ENCODE results near the gene SPEN. TPM values are rescaled to one million over a fixed set of nuclear protein-coding genes. Genes with fewer than 3 reads are reported as not detected.

SPEN gene
- total RNA-seq, 1 donor from 2014 or later: 33.5 TPM

- H3K27ac Mint-ChIP-seq (ENCODE audit: unreplicated experiment): no peak overlapping the region
- TF ChIP-seq CTCF (IDR thresholded peaks at IDR 0.05; ENCODE audit: unreplicated experiment): no peak
- no peaks in the 10 kb centered on the region for H3K9me3 Mint-ChIP-seq (ENCODE audit: unreplicated experiment)
Observed at GRCh38 chr1:15948091-15948591, 100.6 kb downstream of the SPEN start.

GRCh38 chr1:15948595-15949452 is 101.3 kb downstream of the SPEN start:
- DNase-seq (ENCODE audit: low spot score): no peak
- Mint-ChIP-seq H3K27me3 (ENCODE audit: unreplicated experiment) (peaks cover 16% of the 10 kb centered on the region), H3K4me3 (ENCODE audit: unreplicated experiment) (no peak overlapping the region), H3K9me3 (ENCODE audit: unreplicated experiment) (no peaks in the 10 kb centered on the region), H3K36me3 (ENCODE audit: low read depth, unreplicated experiment) (peaks cover 25% of the 10 kb centered on the region), H3K27ac (ENCODE audit: unreplicated experiment) (peak overlapping the region; percentile 34), H3K4me1 (ENCODE audit: unreplicated experiment) (peaks cover 29% of the 10 kb centered on the region)
- TF ChIP-seq CTCF (IDR thresholded peaks at IDR 0.05; ENCODE audit: unreplicated experiment): no peak

More at GRCh38 chr1:15948091-15948591, 100.6 kb downstream of the SPEN start:
- H3K36me3 Mint-ChIP-seq (ENCODE audit: low read depth, unreplicated experiment): peaks cover 25% of the 10 kb centered on the region
- H3K4me1 Mint-ChIP-seq (ENCODE audit: unreplicated experiment): peaks cover 23% of the 10 kb centered on the region
- no peak for DNase-seq (ENCODE audit: low spot score)
- H3K4me3 Mint-ChIP-seq (ENCODE audit: unreplicated experiment): no peak overlapping the region
- H3K27me3 Mint-ChIP-seq (ENCODE audit: unreplicated experiment): peaks cover 16% of the 10 kb centered on the region

GRCh38 chr1:15949453-15950245 is 102.1 kb downstream of the SPEN start:
- no peak overlapping the region for H3K4me3 Mint-ChIP-seq (ENCODE audit: unreplicated experiment)
- peaks cover 16% of the 10 kb centered on the region for H3K27me3 Mint-ChIP-seq (ENCODE audit: unreplicated experiment)
- H3K9me3 Mint-ChIP-seq (ENCODE audit: unreplicated experiment): no peaks in the 10 kb centered on the region
- H3K4me1 Mint-ChIP-seq (ENCODE audit: unreplicated experiment): peaks cover 36% of the 10 kb centered on the region
- H3K27ac Mint-ChIP-seq (ENCODE audit: unreplicated experiment): no peak overlapping the region
- no peak for TF ChIP-seq CTCF (IDR thresholded peaks at IDR 0.05; ENCODE audit: unreplicated experiment)
- H3K36me3 Mint-ChIP-seq (ENCODE audit: low read depth, unreplicated experiment): peaks cover 25% of the 10 kb centered on the region
- DNase-seq (ENCODE audit: low spot score): no peak

GRCh38 chr1:15950302-15950701 is 102.8 kb downstream of the SPEN start:
- Mint-ChIP-seq H3K36me3 (ENCODE audit: low read depth, unreplicated experiment) (peaks cover 25% of the 10 kb centered on the region), H3K4me3 (ENCODE audit: unreplicated experiment) (no peak overlapping the region), H3K4me1 (ENCODE audit: unreplicated experiment) (peaks cover 39% of the 10 kb centered on the region), H3K27me3 (ENCODE audit: unreplicated experiment) (peaks cover 16% of the 10 kb centered on the region), H3K9me3 (ENCODE audit: unreplicated experiment) (no peaks in the 10 kb centered on the region), H3K27ac (ENCODE audit: unreplicated experiment) (no peak overlapping the region)
- TF ChIP-seq CTCF (IDR thresholded peaks at IDR 0.05; ENCODE audit: unreplicated experiment): no peak
- no peak for DNase-seq (ENCODE audit: low spot score)
